Smooth muscle cell (in vitro differentiated cells): ENCODE measurements around the gene EFEMP1. TPM values are rescaled to one million over a fixed set of nuclear protein-coding genes. Genes with fewer than 3 reads are reported as not detected.
A peak's percentile ranks its signal among the peaks of the same experiment; 100 is the strongest.

Source experiments
- DNase-seq: peaks from one replicate; lab custom pipeline; 2025; ENCODE audit not compliant: unreplicated experiment; lab: John Stamatoyannopoulos, UW
- H2AFZ ChIP-seq: fragments of 200-600 bp; sonication (generic); 2 replicates; pipeline ENCODE4 v1.6.0; 2016; ENCODE audit warnings: antibody characterized with exemption, low read depth, mild to moderate bottlenecking
- H3F3A ChIP-seq: fragments of 200-600 bp; sonication (generic); 2 replicates; pipeline ENCODE4 v1.6.0; 2017; ENCODE audit warnings: antibody characterized with exemption, low read depth
- H3K27ac ChIP-seq: fragments of 200-600 bp; sonication (generic); 2 replicates; pipeline ENCODE4 v1.5.1; 2016; ENCODE audit warnings: low read depth, mild to moderate bottlenecking
- H3K27me3 ChIP-seq: fragments of 200-600 bp; sonication (generic); 2 replicates; pipeline ENCODE4 v1.6.1; 2016; ENCODE audit warnings: low read depth, mild to moderate bottlenecking
- H3K36me3 ChIP-seq: fragments of 200-600 bp; sonication (generic); 2 replicates; pipeline ENCODE4 v1.5.1; 2016; ENCODE audit warnings: low read depth
- H3K4me1 ChIP-seq: fragments of 200-600 bp; sonication (generic); 2 replicates; pipeline ENCODE4 v1.5.1; 2016; ENCODE audit warnings: low read depth
- H3K4me2 ChIP-seq: fragments of 200-600 bp; sonication (generic); 2 replicates; pipeline ENCODE4 v1.6.0; 2016; ENCODE audit warnings: mild to moderate bottlenecking
- H3K4me3 ChIP-seq: fragments of 200-600 bp; sonication (generic); 2 replicates; pipeline ENCODE4 v1.5.1; 2016; ENCODE audit warnings: mild to moderate bottlenecking
- H3K79me2 ChIP-seq: fragments of 200-600 bp; sonication (generic); 2 replicates; pipeline ENCODE4 v1.6.0; 2016; ENCODE audit warnings: low read depth, mild to moderate bottlenecking
- H3K9ac ChIP-seq: fragments of 200-600 bp; sonication (generic); 2 replicates; pipeline ENCODE4 v1.6.0; 2016; ENCODE audit warnings: low read depth
- H3K9me3 ChIP-seq: fragments of 200-600 bp; sonication (generic); replicated peaks from 2 replicates; pipeline ENCODE4 v1.5.1; 2016; ENCODE audit warnings: low read depth
- H4K20me1 ChIP-seq: fragments of 200-600 bp; sonication (generic); 2 replicates; pipeline ENCODE4 v1.6.0; 2016; ENCODE audit warnings: low read depth
- CTCF ChIP-seq: fragments of 200-600 bp; sonication (generic); IDR thresholded peaks from 2 replicates; pipeline ENCODE4 v1.5.1; 2017; ENCODE audit warnings: borderline replicate concordance, mild to moderate bottlenecking, antibody characterized with exemption; ENCODE audit not compliant: insufficient read depth, poor library complexity, severe bottlenecking
- WGBS: methylation state at CpG from one replicate; pipeline ENCODE4 v1.1.7; 2016; ENCODE audit warnings: low lambda C conversion rate; 5-methylcytosine and 5-hydroxymethylcytosine counted together
- polyA plus RNA-seq: library from polyadenylated mRNA; unstranded; fragments of >200 nt; fragmentation: Nextera tagmentation; extraction: Ambion mirVana; gene quantifications from 2 replicates; pipeline ENCODE4 v1.2.1, GENCODE V29; 2016
- total RNA-seq: library from RNA; depleted of rRNA; stranded (reverse); fragments of >200 nt; gene quantifications from 2 replicates; pipeline ENCODE4 v1.2.3, GENCODE V29; 2014

EFEMP1 gene
- total and polyA plus RNA-seq, 2 experiments from 2014 or later: 19.2 to 28.3 TPM

- H3K27me3 ChIP-seq: no peaks in the 10 kb centered on the region
- H3K4me2 ChIP-seq: no peak overlapping the region
- no peak overlapping the region for H3K9ac ChIP-seq
- peak overlapping the region; percentile 29 for H2AFZ ChIP-seq
- TF ChIP-seq CTCF: no peak
- no peak for DNase-seq
- H3K79me2 ChIP-seq: no peaks in the 10 kb centered on the region
- no peak overlapping the region for H3K4me3 ChIP-seq
- no peaks in the 10 kb centered on the region for H4K20me1 ChIP-seq
- H3K27ac ChIP-seq: no peak overlapping the region
- no peaks in the 10 kb centered on the region for H3K9me3 ChIP-seq
- H3F3A ChIP-seq: no peaks in the 10 kb centered on the region
- no peaks in the 10 kb centered on the region for H3K4me1 ChIP-seq
- H3K36me3 ChIP-seq: no peaks in the 10 kb centered on the region
- WGBS: 97% methylated on average over 1 of the region's 1 CpG
Observed at GRCh38 chr2:55943466-55943865, 19.9 kb upstream of the EFEMP1 start.

GRCh38 chr2:55936351-55936750 lies 12.8 kb upstream of the EFEMP1 start:
- no peak for TF ChIP-seq CTCF
- H3F3A ChIP-seq: no peaks in the 10 kb centered on the region
- H3K9me3 ChIP-seq: no peaks in the 10 kb centered on the region
- H3K9ac ChIP-seq: no peak overlapping the region
- DNase-seq: no peak
- no peaks in the 10 kb centered on the region for H3K4me1 ChIP-seq
- no peaks in the 10 kb centered on the region for H4K20me1 ChIP-seq
- no peak overlapping the region for H3K4me3 ChIP-seq
- H3K27me3 ChIP-seq: peaks cover 11% of the 10 kb centered on the region
- H3K36me3 ChIP-seq: no peaks in the 10 kb centered on the region
- H2AFZ ChIP-seq: no peak overlapping the region
- H3K79me2 ChIP-seq: no peaks in the 10 kb centered on the region
- H3K27ac ChIP-seq: no peak overlapping the region
- H3K4me2 ChIP-seq: no peak overlapping the region
- 59% methylated on average over 3 of the region's 3 CpGs for WGBS

GRCh38 chr2:55934337-55934736 lies 10.8 kb upstream of the EFEMP1 start:
- 70% methylated on average over 2 of the region's 2 CpGs for WGBS

More at GRCh38 chr2:55934337-55934736, 10.8 kb upstream of the EFEMP1 start:
- Histone ChIP-seq H3F3A (no peaks in the 10 kb centered on the region), H3K4me3 (no peak overlapping the region), H3K27me3 (peaks cover 28% of the 10 kb centered on the region), H3K79me2 (no peaks in the 10 kb centered on the region), H3K4me2 (no peak overlapping the region), H3K36me3 (no peaks in the 10 kb centered on the region), H3K9ac (no peak overlapping the region), H4K20me1 (no peaks in the 10 kb centered on the region), H3K27ac (no peak overlapping the region), H3K4me1 (no peaks in the 10 kb centered on the region), H2AFZ (no peak overlapping the region), H3K9me3 (no peaks in the 10 kb centered on the region)
- no peak for TF ChIP-seq CTCF
- DNase-seq: no peak
